Omental fat pad (tissue), 4 donors: ENCODE data around the gene AP2M1. TPM values are rescaled to one million over a fixed set of nuclear protein-coding genes. Genes with fewer than 3 reads are reported as not detected.
"Not testable (repeated sequence)": the region's sequence is repeated elsewhere in the genome, so short reads cannot be mapped to it uniquely, and the experiment has no call there.

ENCODE experiments used
- ATAC-seq: fragments of 150-250 bp; one replicate; pipeline ENCODE4 v1.9.1; 2016; ENCODE audit warnings: mild to moderate bottlenecking, moderate library complexity; ENCODE audit not compliant: low FRiP score
- DNase-seq: peaks from one replicate; pipeline ENCODE4 v3.0.0-alpha.2; 2019; ENCODE audit warnings: low spot score
- CTCF ChIP-seq, 3 donors: fragments of 450-650 bp; IDR thresholded peaks; one replicate each; pipeline ENCODE4 v1.5.1; 2016 to 2017; ENCODE audit warnings: antibody characterized with exemption in 3 of 3, mild to moderate bottlenecking in 3 of 3, moderate library complexity in 2 of 3
- total RNA-seq, 4 donors: library from RNA; depleted of rRNA; stranded (reverse); fragments of >200 nt; gene quantifications; one replicate each; pipeline ENCODE4 v1.1.0, GENCODE V29; 2016

The AP2M1 gene
- total RNA-seq, 4 donors from 2014 or later = 240 to 284 (median 246) TPM

GRCh38 chr3:184145751-184146270 lies 28.8 kb upstream of the AP2M1 start:
- TF ChIP-seq CTCF (IDR thresholded peaks at IDR 0.05) = no peak
- no peak for DNase-seq
- ATAC-seq = no peak

- TF ChIP-seq CTCF (IDR thresholded peaks at IDR 0.05) = no peak
- no peak for ATAC-seq
Observed at GRCh38 chr3:184148076-184148475, 26.6 kb upstream of the AP2M1 start.

GRCh38 chr3:184149123-184149522 lies 25.5 kb upstream of the AP2M1 start:
- ATAC-seq (no peak), DNase-seq (no peak)
- no peak for TF ChIP-seq CTCF (IDR thresholded peaks at IDR 0.05)

More at GRCh38 chr3:184148076-184148475, 26.6 kb upstream of the AP2M1 start:
- DNase-seq = no peak

- DNase-seq = not testable (repeated sequence)
- peak; percentile 65 for ATAC-seq
Observed at GRCh38 chr3:184149770-184150169, 24.9 kb upstream of the AP2M1 start.

- ATAC-seq (peak; percentile 75), DNase-seq (no peak)
- TF ChIP-seq CTCF (IDR thresholded peaks at IDR 0.05) = no peak
Observed at GRCh38 chr3:184154885-184155643, 19.6 kb upstream of the AP2M1 start, which contains the start of gene DVL3. TSS of gene DVL3 (plus strand) at chr3:184155377. CDS start at chr3:184155636, 259 bp downstream.

GRCh38 chr3:184155644-184156521 lies 18.8 kb upstream of the AP2M1 start:
- peak; percentile 33 for ATAC-seq
- no peak for DNase-seq
- no peak for TF ChIP-seq CTCF (IDR thresholded peaks at IDR 0.05)

- DNase-seq (no peak), ATAC-seq (peak; percentile 54)
- TF ChIP-seq CTCF (IDR thresholded peaks at IDR 0.05) = no peak
Observed at GRCh38 chr3:184156522-184156955, 18.1 kb upstream of the AP2M1 start.
